ENCODE data around the gene ANKRD23. TPM values are rescaled to one million over a fixed set of nuclear protein-coding genes. Genes with fewer than 3 reads are reported as not detected.
"Not testable (repeated sequence)": the region's sequence is repeated elsewhere in the genome, so short reads cannot be mapped to it uniquely, and the experiment has no call there.

ANKRD23 gene
- polyA plus RNA-seq, 1 of the 3 experiments (the other 2 are of a cell fraction) = 3.1 TPM

DNA sequence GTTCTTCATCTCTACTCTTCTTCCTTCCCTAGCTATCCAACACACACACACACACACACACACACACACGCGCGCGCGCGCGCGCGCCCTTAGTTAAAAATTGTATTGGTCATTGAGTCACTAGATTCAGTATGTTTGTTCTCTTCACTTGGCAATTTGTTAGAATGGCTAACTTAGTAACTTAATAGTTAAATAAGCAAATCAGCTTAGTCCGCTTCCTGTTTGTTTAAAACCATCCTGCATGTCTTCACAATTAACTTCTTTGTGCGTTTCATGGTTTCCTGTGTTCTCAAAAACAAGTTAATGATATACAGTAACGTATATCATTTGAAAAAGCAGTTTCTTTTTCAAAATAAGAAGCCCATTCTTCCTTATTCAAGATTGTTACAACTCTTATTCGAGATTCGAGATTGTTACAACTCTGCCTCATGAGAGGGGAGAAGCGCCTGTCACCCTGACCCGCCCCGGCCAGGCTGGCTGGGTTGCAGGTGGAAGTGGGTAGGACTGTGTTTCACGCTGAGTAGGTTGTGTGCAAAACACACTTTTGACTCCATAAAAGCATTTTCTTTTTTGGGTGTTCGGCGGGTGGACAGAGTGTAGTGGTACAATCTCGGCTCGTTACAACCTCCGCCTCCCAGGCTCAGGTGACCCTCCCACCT lies 37.2 kb downstream of the ANKRD23 start:
- H4K20me1 ChIP-seq (ENCODE audit: insufficient read depth) = no peaks in the 10 kb centered on the region
- H3K9ac ChIP-seq = no peak overlapping the region
- H3K36me3 ChIP-seq (replicated peaks in 1 of 2; ENCODE audit: control insufficient read depth in 1 of 2, insufficient read depth in 2 of 2, low read length in 1 of 2) = peaks cover 0 to 2% of the 10 kb centered on the region in 2 experiments
- CTCF ChIA-PET = interaction anchor here (0.8 to 1.5 kb wide), 3 partner anchors 10 to 257 kb away, joined by 3 to 6 read pairs (median 3); partner anchors contain the start of gene CNNM3
- H3K27ac ChIP-seq (ENCODE audit: low read depth in 2 of 2, low read length in 1 of 2) = no peak overlapping the region
- peaks cover 0 to 11% of the 10 kb centered on the region in 2 experiments; a peak in 1 of 4 replicates for H3K4me1 ChIP-seq (ENCODE audit: control insufficient read depth in 1 of 2, insufficient read depth in 2 of 2, low read depth in 1 of 2, low read length in 1 of 2)
- 92% methylated on average over 23 of the region's 23 CpGs for WGBS (ENCODE audit: low lambda C conversion rate)
- no peak overlapping the region for H2AFZ ChIP-seq (ENCODE audit: low read depth)
- H3K4me2 ChIP-seq = no peak overlapping the region
- H3K9me3 ChIP-seq = no peaks in the 10 kb centered on the region
- no peak for DNase-seq
- no peaks in the 10 kb centered on the region for H3F3A ChIP-seq (replicated peaks; ENCODE audit: insufficient read depth)
- no peak overlapping the region for H3K4me3 ChIP-seq (ENCODE audit: low read depth in 2 of 2, low read length in 1 of 2)
- TF ChIP-seq IRF3 (IDR thresholded peaks at IDR 0.05; ENCODE audit: low read depth, low read length) = no peak
- TF ChIP-seq ZBTB33 (IDR thresholded peaks at IDR 0.05; ENCODE audit: borderline replicate concordance, low read depth) = no peak
- no peak for TF ChIP-seq CHD2 (IDR thresholded peaks at IDR 0.05; ENCODE audit: low read length, partially characterized antibody)
- no peak for TF ChIP-seq NRF1 (IDR thresholded peaks at IDR 0.05; ENCODE audit: low read depth, low read length)
- TF ChIP-seq, protein P1, sequence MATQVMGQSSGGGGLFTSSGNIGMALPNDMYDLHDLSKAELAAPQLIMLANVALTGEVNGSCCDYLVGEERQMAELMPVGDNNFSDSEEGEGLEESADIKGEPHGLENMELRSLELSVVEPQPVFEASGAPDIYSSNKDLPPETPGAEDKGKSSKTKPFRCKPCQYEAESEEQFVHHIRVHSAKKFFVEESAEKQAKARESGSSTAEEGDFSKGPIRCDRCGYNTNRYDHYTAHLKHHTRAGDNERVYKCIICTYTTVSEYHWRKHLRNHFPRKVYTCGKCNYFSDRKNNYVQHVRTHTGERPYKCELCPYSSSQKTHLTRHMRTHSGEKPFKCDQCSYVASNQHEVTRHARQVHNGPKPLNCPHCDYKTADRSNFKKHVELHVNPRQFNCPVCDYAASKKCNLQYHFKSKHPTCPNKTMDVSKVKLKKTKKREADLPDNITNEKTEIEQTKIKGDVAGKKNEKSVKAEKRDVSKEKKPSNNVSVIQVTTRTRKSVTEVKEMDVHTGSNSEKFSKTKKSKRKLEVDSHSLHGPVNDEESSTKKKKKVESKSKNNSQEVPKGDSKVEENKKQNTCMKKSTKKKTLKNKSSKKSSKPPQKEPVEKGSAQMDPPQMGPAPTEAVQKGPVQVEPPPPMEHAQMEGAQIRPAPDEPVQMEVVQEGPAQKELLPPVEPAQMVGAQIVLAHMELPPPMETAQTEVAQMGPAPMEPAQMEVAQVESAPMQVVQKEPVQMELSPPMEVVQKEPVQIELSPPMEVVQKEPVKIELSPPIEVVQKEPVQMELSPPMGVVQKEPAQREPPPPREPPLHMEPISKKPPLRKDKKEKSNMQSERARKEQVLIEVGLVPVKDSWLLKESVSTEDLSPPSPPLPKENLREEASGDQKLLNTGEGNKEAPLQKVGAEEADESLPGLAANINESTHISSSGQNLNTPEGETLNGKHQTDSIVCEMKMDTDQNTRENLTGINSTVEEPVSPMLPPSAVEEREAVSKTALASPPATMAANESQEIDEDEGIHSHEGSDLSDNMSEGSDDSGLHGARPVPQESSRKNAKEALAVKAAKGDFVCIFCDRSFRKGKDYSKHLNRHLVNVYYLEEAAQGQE (IDR thresholded peaks at IDR 0.05; ENCODE audit: low read depth, low read length) = no peak
- no peak for TF ChIP-seq GABPA (IDR thresholded peaks at IDR 0.05; ENCODE audit: low read depth)
- no peak for TF ChIP-seq USF2 (IDR thresholded peaks at IDR 0.05; ENCODE audit: borderline replicate concordance, low read depth, low read length)
- TF ChIP-seq SMC3 (IDR thresholded peaks at IDR 0.05; ENCODE audit: low read depth, low read length) = no peak
- no peak for TF ChIP-seq FOXJ3 (CRISPR knock-in tag; IDR thresholded peaks at IDR 0.05)
- TF ChIP-seq RXRA (IDR thresholded peaks at IDR 0.05; ENCODE audit: borderline replicate concordance, low read depth) = no peak
- no peak for TF ChIP-seq YY1 (IDR thresholded peaks at IDR 0.05; ENCODE audit: low read depth)
- TF ChIP-seq EZH2phosphoT487 (IDR thresholded peaks at IDR 0.05; ENCODE audit: borderline replicate concordance, low read depth) = no peak
- TF ChIP-seq FOXM1 (IDR thresholded peaks at IDR 0.05; ENCODE audit: low read depth) = no peak
- TF ChIP-seq ELF1 (IDR thresholded peaks at IDR 0.05) = no peak
- TF ChIP-seq, protein P2, sequence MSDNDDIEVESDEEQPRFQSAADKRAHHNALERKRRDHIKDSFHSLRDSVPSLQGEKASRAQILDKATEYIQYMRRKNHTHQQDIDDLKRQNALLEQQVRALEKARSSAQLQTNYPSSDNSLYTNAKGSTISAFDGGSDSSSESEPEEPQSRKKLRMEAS (IDR thresholded peaks at IDR 0.05; ENCODE audit: low read depth) = no peak
- TF ChIP-seq FOSL2 (IDR thresholded peaks at IDR 0.05; ENCODE audit: borderline replicate concordance, low read depth) = no peak
- no peaks in the 10 kb centered on the region for H3K9me2 ChIP-seq
- no peaks in the 10 kb centered on the region for H3K79me2 ChIP-seq (ENCODE audit: insufficient read depth)
- no peaks in the 10 kb centered on the region for H3K27me3 ChIP-seq (ENCODE audit: insufficient read depth)
- POLR2A ChIA-PET = no interaction called here

DNA sequence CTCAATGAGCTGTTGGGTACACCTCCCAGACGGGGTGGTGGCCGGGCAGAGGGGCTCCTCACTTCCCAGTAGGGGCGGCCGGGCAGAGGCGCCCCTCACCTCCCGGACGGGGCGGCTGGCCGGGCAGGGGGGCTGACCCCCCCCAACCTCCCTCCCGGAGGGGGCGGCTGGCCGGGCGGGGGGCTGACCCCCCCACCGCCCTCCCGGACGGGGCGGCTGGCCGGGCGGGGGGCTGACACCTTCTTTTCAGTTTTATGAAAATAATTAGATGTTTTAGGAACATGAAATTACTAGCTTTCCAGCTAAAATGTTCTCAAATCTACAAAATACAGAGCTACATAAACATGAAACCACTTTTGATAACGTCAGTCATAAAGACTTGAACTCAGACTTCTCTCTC lies 37.9 kb downstream of the ANKRD23 start:
- WGBS (ENCODE audit: low lambda C conversion rate) = 97% methylated on average over 17 of the region's 20 CpGs
- DNase-seq; H3K9ac ChIP-seq; H3K27ac ChIP-seq (ENCODE audit: low read depth in 2 of 2, low read length in 1 of 2); H3F3A ChIP-seq (replicated peaks; ENCODE audit: insufficient read depth); H3K79me2 ChIP-seq (ENCODE audit: insufficient read depth); H3K4me2 ChIP-seq; H3K36me3 ChIP-seq (replicated peaks in 1 of 2; ENCODE audit: control insufficient read depth in 1 of 2, insufficient read depth in 2 of 2, low read length in 1 of 2); H2AFZ ChIP-seq (ENCODE audit: low read depth); H3K4me3 ChIP-seq (ENCODE audit: low read depth in 2 of 2, low read length in 1 of 2); H3K9me2 ChIP-seq; H3K9me3 ChIP-seq; H4K20me1 ChIP-seq (ENCODE audit: insufficient read depth); H3K27me3 ChIP-seq (ENCODE audit: insufficient read depth); POLR2A ChIA-PET: not testable (repeated sequence)
- CTCF ChIA-PET = interaction anchor here (1.1 to 1.5 kb wide), 2 partner anchors 10 to 22 kb away, joined by 3 to 6 read pairs; partner anchors contain the start of gene CNNM3
- H3K4me1 ChIP-seq (ENCODE audit: control insufficient read depth in 1 of 2, insufficient read depth in 2 of 2, low read depth in 1 of 2, low read length in 1 of 2) = peaks cover 0 to 11% of the 10 kb centered on the region in 2 experiments; a peak in 1 of 4 replicates
